CD4-positive, alpha-beta T cell (primary cell): ENCODE results near the gene KHDC1. TPM values are rescaled to one million over a fixed set of nuclear protein-coding genes. Genes with fewer than 3 reads are reported as not detected.

Experiments
- ATAC-seq: fragments of 200-7000 bp; cut with Tn5 transposase; one replicate; pipeline ENCODE4 v1.10.0; 2022; ENCODE audit warnings: mild to moderate bottlenecking; ENCODE audit not compliant: poor library complexity
- CTCF ChIA-PET: fragments of 350-600 bp; sonication (Branson Sonifier 250); formaldehyde crosslinking; loops from one replicate; lab custom pipeline; 2021; ENCODE audit warnings: antibody characterized with exemption, inconsistent platforms; lab: Charles Lee
- POLR2A ChIA-PET: fragments of 350-600 bp; sonication (Branson Sonifier 250); formaldehyde crosslinking; loops from one replicate; lab custom pipeline; 2021; ENCODE audit warnings: antibody characterized with exemption, inconsistent platforms; lab: Charles Lee
- DNase-seq, 14 experiments: peaks; one replicate each; pipeline ENCODE4 v3.0.0-alpha.2; 2013 to 2020; ENCODE audit warnings: mixed read lengths in 2 of 14
- H3K27ac ChIP-seq, 2 donors: one replicate each; pipeline versions ENCODE4 v1.5.1 to v1.7.0; 2013; ENCODE audit warnings: low read length in 2 of 2, low read depth in 1 of 2, mild to moderate bottlenecking in 1 of 2
- H3K27me3 ChIP-seq, 2 experiments: 1 replicate in 1 of 2; 2 replicates in 1 of 2; pipeline versions ENCODE4 v1.6.1 to v1.7.0; 2013; ENCODE audit warnings: low read length in 2 of 2, control low read depth in 1 of 2, mild to moderate bottlenecking in 1 of 2, moderate library complexity in 1 of 2; ENCODE audit not compliant: insufficient read depth in 2 of 2, control insufficient read depth in 1 of 2
- H3K36me3 ChIP-seq: one replicate; pipeline ENCODE4 v1.6.1; 2013; ENCODE audit warnings: low read length, control low read depth; ENCODE audit not compliant: insufficient read depth
- H3K4me1 ChIP-seq: one replicate; pipeline ENCODE4 v1.6.1; 2013; ENCODE audit warnings: low read length, control low read depth; ENCODE audit not compliant: insufficient read depth
- H3K4me3 ChIP-seq: one replicate; pipeline ENCODE4 v1.5.1; 2013; ENCODE audit warnings: mild to moderate bottlenecking, low read length, moderate library complexity
- H3K9me3 ChIP-seq, 2 experiments: 1 replicate in 1 of 2; 2 replicates in 1 of 2; pipeline versions ENCODE4 v1.6.1 to v1.7.0; 2013; ENCODE audit warnings: low read length in 2 of 2, mild to moderate bottlenecking in 2 of 2, control low read depth in 1 of 2, moderate library complexity in 1 of 2; ENCODE audit not compliant: control insufficient read depth in 1 of 2, insufficient read depth in 1 of 2
- H3K27ac Mint-ChIP-seq: one replicate; pipeline ENCODE4 v1.8.0; 2020; ENCODE audit warnings: mixed read lengths
- H3K27me3 Mint-ChIP-seq: one replicate; pipeline ENCODE4 v1.8.0; 2021; ENCODE audit warnings: mixed read lengths
- H3K36me3 Mint-ChIP-seq: one replicate; pipeline ENCODE4 v1.8.0; 2021; ENCODE audit warnings: low read depth, mixed read lengths
- H3K4me1 Mint-ChIP-seq: one replicate; pipeline ENCODE4 v1.8.0; 2021; ENCODE audit warnings: low read depth, mixed read lengths
- H3K4me3 Mint-ChIP-seq: one replicate; pipeline ENCODE4 v1.8.0; 2020; ENCODE audit warnings: mild to moderate bottlenecking, mixed read lengths
- H3K9me3 Mint-ChIP-seq: one replicate; pipeline ENCODE4 v1.8.0; 2020; ENCODE audit warnings: mixed read lengths
- CTCF ChIP-seq: fragments of 200-600 bp; IDR thresholded peaks from one replicate; pipeline ENCODE4 v1.8.0; 2022; ENCODE audit warnings: antibody characterized with exemption, mild to moderate bottlenecking
- intact Hi-C, 2 experiments: fragments of 100-400 bp; cut with DNase I in 1 of 2; cut with micrococcal nuclease in 1 of 2; formaldehyde crosslinking; loops; one replicate each; pipeline versions ENCODE4 v1.15.1 to v1.9.0; 2023 to 2025; cut with DNase I, micrococcal nuclease
- total RNA-seq, 174 experiments: library from RNA in 2 of 174; stranded (reverse) in 2 of 174; gene quantifications; one replicate each; pipeline ENCODE4 v1.2.3 and lab custom pipeline; 2021 to 2026

Gene KHDC1
- total RNA-seq, 2 experiments from 2014 or later = 0.71 to 1.2 TPM

- no peak overlapping the region for H3K4me3 ChIP-seq
- no peaks in the 10 kb centered on the region for H3K4me1 Mint-ChIP-seq
- H3K36me3 Mint-ChIP-seq = no peaks in the 10 kb centered on the region
- intact Hi-C loops = no loop called here
- H3K4me3 Mint-ChIP-seq = no peak overlapping the region
- TF ChIP-seq CTCF = no peak
- peaks cover 0 to 5% of the 10 kb centered on the region in 2 experiments for H3K9me3 ChIP-seq
- H3K27me3 Mint-ChIP-seq = no peaks in the 10 kb centered on the region
- H3K27me3 ChIP-seq = no peaks in the 10 kb centered on the region
- no peak for ATAC-seq
- ChIA-PET CTCF (no interaction called here), POLR2A (no interaction called here)
- H3K4me1 ChIP-seq = no peaks in the 10 kb centered on the region
- no peak for DNase-seq
- H3K9me3 Mint-ChIP-seq = no peaks in the 10 kb centered on the region
- no peaks in the 10 kb centered on the region for H3K36me3 ChIP-seq
- H3K27ac ChIP-seq = no peak overlapping the region
- no peak overlapping the region for H3K27ac Mint-ChIP-seq
Observed at GRCh38 chr6:73209117-73209516, 53.9 kb downstream of the KHDC1 start.

GRCh38 chr6:73207221-73207837, 55.7 kb downstream of the KHDC1 start:
- ChIA-PET CTCF (no interaction called here), POLR2A (no interaction called here)
- DNase-seq = no peak
- Histone ChIP-seq H3K4me3 (no peak overlapping the region), H3K27ac (no peak overlapping the region), H3K4me1 (no peaks in the 10 kb centered on the region), H3K27me3 (no peaks in the 10 kb centered on the region), H3K9me3 (peaks cover 0 to 5% of the 10 kb centered on the region in 2 experiments), H3K36me3 (no peaks in the 10 kb centered on the region)
- Mint-ChIP-seq H3K4me3 (no peak overlapping the region), H3K27ac (no peak overlapping the region), H3K27me3 (no peaks in the 10 kb centered on the region), H3K36me3 (no peaks in the 10 kb centered on the region), H3K9me3 (no peaks in the 10 kb centered on the region), H3K4me1 (no peaks in the 10 kb centered on the region)
- no peak for TF ChIP-seq CTCF
- no peak for ATAC-seq
- intact Hi-C loops = no loop called here

GRCh38 chr6:73204252-73204651, 58.7 kb downstream of the KHDC1 start:
- Histone ChIP-seq H3K4me1 (no peaks in the 10 kb centered on the region), H3K4me3 (no peak overlapping the region), H3K27ac (no peak overlapping the region), H3K9me3 (peaks cover 0 to 5% of the 10 kb centered on the region in 2 experiments), H3K36me3 (no peaks in the 10 kb centered on the region), H3K27me3 (no peaks in the 10 kb centered on the region)
- no peak for TF ChIP-seq CTCF
- intact Hi-C loops = no loop called here
- no peak for ATAC-seq
- no peak for DNase-seq
- Mint-ChIP-seq H3K27me3 (no peaks in the 10 kb centered on the region), H3K4me1 (no peaks in the 10 kb centered on the region), H3K36me3 (no peaks in the 10 kb centered on the region), H3K9me3 (no peaks in the 10 kb centered on the region), H3K4me3 (no peak overlapping the region), H3K27ac (no peak overlapping the region)
- CTCF ChIA-PET = no interaction called here
- POLR2A ChIA-PET = no interaction called here
